ENCODE measurements around the gene MEF2D. TPM values are rescaled to one million over a fixed set of nuclear protein-coding genes. Genes with fewer than 3 reads are reported as not detected.

MEF2D gene
- total RNA-seq, 1 experiment from 2014 or later: 33.5 TPM

DNA sequence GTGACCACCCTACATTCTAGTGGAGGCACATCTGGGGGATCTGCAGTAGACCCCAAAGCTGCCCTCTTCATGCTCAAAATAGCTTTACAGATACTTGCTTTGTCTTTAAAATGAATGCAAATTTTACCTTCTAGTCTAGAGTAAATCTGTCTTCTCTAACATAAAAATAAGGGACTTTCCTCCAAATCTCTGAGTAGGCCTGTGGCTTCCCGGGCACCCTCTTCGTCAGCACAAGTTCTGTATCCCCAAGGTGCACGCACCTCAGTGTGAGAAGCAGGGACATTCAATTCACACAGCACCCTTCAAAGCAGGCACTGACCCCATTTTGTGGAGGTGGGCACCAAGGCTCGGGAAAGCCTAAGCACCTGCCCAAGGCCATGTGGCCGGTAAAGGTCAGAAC, 19.0 kb downstream of the MEF2D start:
- H3K27me3 ChIP-seq (ENCODE audit: insufficient read depth, low read depth): no peaks in the 10 kb centered on the region
- ChIA-PET CTCF (no interaction called here), POLR2A (ENCODE audit: unreplicated experiment) (no interaction called here)
- no peaks in the 10 kb centered on the region for H3K9me2 ChIP-seq (ENCODE audit: insufficient read depth)
- peaks cover 34% of the 10 kb centered on the region for H4K20me1 ChIP-seq (ENCODE audit: insufficient read depth)
- no peaks in the 10 kb centered on the region; the same call in 1 of the 2 replicates for H3F3A ChIP-seq (ENCODE audit: insufficient read depth, low read depth)
- no peak overlapping the region for H2AFZ ChIP-seq
- no peak overlapping the region for H3K4me2 ChIP-seq
- peak in 1 of 2 experiments; percentile 6 for DNase-seq
- peaks cover 29% of the 10 kb centered on the region for H3K79me2 ChIP-seq (ENCODE audit: low read depth)
- BruUV-seq (replicated peaks): no TSS peak
- no peaks in the 10 kb centered on the region for H3K4me1 ChIP-seq (replicated peaks; ENCODE audit: insufficient read depth)
- no peak overlapping the region for H3K4me3 ChIP-seq
- peaks cover 19% of the 10 kb centered on the region; the same call in 1 of the 2 replicates for H3K36me3 ChIP-seq (ENCODE audit: low read depth)
- no peak overlapping the region for H3K27ac ChIP-seq
- intact Hi-C loops (cut with micrococcal nuclease; ENCODE audit: unreplicated experiment): no loop called here
- no peaks in the 10 kb centered on the region for H3K9me3 ChIP-seq (ENCODE audit: insufficient read depth, low read depth)
- no peak for TF ChIP-seq EZH2 (IDR thresholded peaks at IDR 0.05; ENCODE audit: low read depth)
- TF ChIP-seq, protein P1, sequence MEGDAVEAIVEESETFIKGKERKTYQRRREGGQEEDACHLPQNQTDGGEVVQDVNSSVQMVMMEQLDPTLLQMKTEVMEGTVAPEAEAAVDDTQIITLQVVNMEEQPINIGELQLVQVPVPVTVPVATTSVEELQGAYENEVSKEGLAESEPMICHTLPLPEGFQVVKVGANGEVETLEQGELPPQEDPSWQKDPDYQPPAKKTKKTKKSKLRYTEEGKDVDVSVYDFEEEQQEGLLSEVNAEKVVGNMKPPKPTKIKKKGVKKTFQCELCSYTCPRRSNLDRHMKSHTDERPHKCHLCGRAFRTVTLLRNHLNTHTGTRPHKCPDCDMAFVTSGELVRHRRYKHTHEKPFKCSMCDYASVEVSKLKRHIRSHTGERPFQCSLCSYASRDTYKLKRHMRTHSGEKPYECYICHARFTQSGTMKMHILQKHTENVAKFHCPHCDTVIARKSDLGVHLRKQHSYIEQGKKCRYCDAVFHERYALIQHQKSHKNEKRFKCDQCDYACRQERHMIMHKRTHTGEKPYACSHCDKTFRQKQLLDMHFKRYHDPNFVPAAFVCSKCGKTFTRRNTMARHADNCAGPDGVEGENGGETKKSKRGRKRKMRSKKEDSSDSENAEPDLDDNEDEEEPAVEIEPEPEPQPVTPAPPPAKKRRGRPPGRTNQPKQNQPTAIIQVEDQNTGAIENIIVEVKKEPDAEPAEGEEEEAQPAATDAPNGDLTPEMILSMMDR (conservative IDR thresholded peaks at IDR 0.05): no peak

DNA sequence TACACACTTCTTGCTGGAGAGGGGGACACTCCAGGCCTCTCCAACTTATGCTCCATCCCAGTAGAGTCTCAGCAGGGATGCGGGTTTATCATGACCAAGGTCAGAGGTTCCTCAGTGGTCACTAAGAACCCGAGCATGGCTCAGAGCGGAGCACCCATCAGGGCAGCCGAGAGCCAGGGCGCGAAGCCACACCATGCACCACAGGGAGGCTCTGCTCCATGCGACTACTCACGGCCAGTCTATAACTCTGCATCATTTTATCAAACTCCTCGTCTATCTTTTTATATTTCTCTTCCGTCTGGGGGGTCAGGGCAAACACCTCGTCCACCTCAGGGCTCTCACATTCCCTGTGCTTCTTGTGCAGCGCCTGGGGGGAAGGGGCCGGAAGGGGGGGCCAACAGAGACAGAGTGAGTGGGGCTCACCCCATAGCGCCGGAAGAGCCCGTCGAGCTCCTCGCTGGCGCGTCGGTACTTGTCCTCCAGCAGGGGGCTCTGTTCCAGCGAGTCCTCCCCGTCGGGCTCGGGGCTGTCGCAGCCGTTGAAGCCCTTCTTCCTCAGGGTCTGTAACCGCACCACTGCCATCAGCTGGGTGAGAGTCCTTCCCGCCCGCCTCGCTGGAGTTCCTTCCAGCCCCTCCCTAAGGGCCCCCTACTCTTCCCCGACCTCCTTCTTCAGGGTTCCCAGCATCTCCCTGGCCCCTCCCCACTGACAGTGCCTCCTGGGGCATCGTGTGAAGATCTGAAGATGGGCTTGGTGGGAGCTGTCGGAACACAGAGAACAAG, 20.0 kb downstream of the MEF2D start:
- peaks cover 24% of the 10 kb centered on the region; the same call in 1 of the 2 replicates for H3K36me3 ChIP-seq (ENCODE audit: low read depth)
- peaks cover 20% of the 10 kb centered on the region for H3K79me2 ChIP-seq (ENCODE audit: low read depth)
- no peak overlapping the region for H3K4me2 ChIP-seq
- CTCF ChIA-PET: no interaction called here
- H3K4me1 ChIP-seq (replicated peaks; ENCODE audit: insufficient read depth): no peaks in the 10 kb centered on the region
- intact Hi-C loops (cut with micrococcal nuclease; ENCODE audit: unreplicated experiment): no loop called here
- H3K27ac ChIP-seq: no peak overlapping the region
- no peak overlapping the region for H2AFZ ChIP-seq
- BruUV-seq (replicated peaks): no TSS peak
- TF ChIP-seq EZH2 (IDR thresholded peaks at IDR 0.05; ENCODE audit: low read depth): no peak
- TF ChIP-seq, protein P1 (conservative IDR thresholded peaks at IDR 0.05): peak; percentile 46; the same call in 1 of the 2 replicates
- DNase-seq: peak in 1 of 2 experiments; percentile 21
- H3F3A ChIP-seq (ENCODE audit: insufficient read depth, low read depth): no peaks in the 10 kb centered on the region; the same call in 1 of the 2 replicates
- H3K9me3 ChIP-seq (ENCODE audit: insufficient read depth, low read depth): no peaks in the 10 kb centered on the region
- H4K20me1 ChIP-seq (ENCODE audit: insufficient read depth): peaks cover 25% of the 10 kb centered on the region
- H3K27me3 ChIP-seq (ENCODE audit: insufficient read depth, low read depth): no peaks in the 10 kb centered on the region
- POLR2A ChIA-PET (ENCODE audit: unreplicated experiment): interaction anchor here (0.7 kb wide), 1 partner anchor 8 kb away, joined by 8 read pairs; no protein-coding TSS in a partner anchor
- H3K4me3 ChIP-seq: no peak overlapping the region
- no peaks in the 10 kb centered on the region for H3K9me2 ChIP-seq (ENCODE audit: insufficient read depth)

DNA sequence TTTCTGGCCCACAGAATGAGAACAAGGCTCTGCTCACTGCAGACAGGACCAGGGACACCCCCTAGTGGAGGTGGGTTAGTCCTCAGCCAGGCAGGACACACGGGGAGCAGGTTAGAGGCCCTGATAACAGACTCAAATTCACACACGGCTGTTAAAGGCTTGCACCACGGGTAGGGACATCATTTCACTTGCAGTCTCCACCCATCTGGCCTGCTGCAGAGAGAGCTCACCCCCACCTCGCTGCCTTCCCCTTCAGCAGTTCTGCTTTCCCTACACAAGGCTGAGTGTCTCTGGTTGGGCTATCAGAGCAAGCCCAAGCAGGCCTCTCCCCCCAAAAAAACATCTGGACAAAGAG, 20.6 kb downstream of the MEF2D start:
- Histone ChIP-seq H3K4me3 (no peak overlapping the region), H3K4me1 (replicated peaks; ENCODE audit: insufficient read depth) (no peaks in the 10 kb centered on the region), H3K36me3 (ENCODE audit: low read depth) (peaks cover 24% of the 10 kb centered on the region; the same call in 1 of the 2 replicates), H4K20me1 (ENCODE audit: insufficient read depth) (peaks cover 19% of the 10 kb centered on the region), H3K9me2 (ENCODE audit: insufficient read depth) (no peaks in the 10 kb centered on the region), H3K79me2 (ENCODE audit: low read depth) (peaks cover 16% of the 10 kb centered on the region), H3K4me2 (no peak overlapping the region), H2AFZ (no peak overlapping the region), H3K27ac (no peak overlapping the region), H3K9me3 (ENCODE audit: insufficient read depth, low read depth) (no peaks in the 10 kb centered on the region), H3K27me3 (ENCODE audit: insufficient read depth, low read depth) (no peaks in the 10 kb centered on the region), H3F3A (ENCODE audit: insufficient read depth, low read depth) (no peaks in the 10 kb centered on the region; the same call in 1 of the 2 replicates)
- no peak for DNase-seq
- ChIA-PET CTCF (no interaction called here), POLR2A (ENCODE audit: unreplicated experiment) (no interaction called here)
- intact Hi-C loops (cut with micrococcal nuclease; ENCODE audit: unreplicated experiment): no loop called here
- TF ChIP-seq, protein P1 (conservative IDR thresholded peaks at IDR 0.05): 0 out of 2 replicates have a peak, but pooled peaks have one; percentile 12
- no peak for TF ChIP-seq EZH2 (IDR thresholded peaks at IDR 0.05; ENCODE audit: low read depth)
- BruUV-seq (replicated peaks): no TSS peak
